GM18526 (cell line): ENCODE data around the gene GATA5.

Experiments
- POLR2A ChIP-seq: IDR thresholded peaks from 3 replicates; pipeline ENCODE4 v1.6.1; 2011; ENCODE audit not compliant: insufficient read length; ENCODE audit errors: extremely low read depth

The GATA5 gene

GRCh38 chr20:62475772-62476055, at the start of gene GATA5:
Gene GATA5 (minus strand): TSS chr20:62475995. CDS start chr20:62475521, 474 bp downstream.
- TF ChIP-seq POLR2A = no peak

GRCh38 chr20:62525014-62525413, 49.2 kb upstream of the GATA5 start:
- no peak for TF ChIP-seq POLR2A

DNA sequence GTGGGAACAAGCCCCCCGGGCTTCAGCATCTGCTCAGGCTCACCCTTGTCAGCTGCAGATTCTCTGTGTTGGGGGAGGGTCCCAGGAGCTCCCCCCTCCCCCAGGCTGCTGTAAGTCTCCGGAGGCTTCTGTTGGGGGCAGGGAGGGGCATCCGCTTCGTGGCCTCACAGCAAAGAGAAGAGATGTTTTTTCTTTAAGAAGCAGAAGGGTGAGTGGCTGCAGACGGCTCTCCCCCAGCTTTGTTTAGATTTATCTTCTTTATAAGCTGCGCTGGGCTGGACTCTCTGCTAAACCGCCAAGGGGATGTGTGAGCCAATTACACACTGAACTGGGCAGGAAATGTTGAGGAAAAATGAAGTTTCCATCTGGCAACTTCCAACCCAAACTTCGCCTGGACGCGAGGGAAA, 48.7 kb upstream of the GATA5 start:
- TF ChIP-seq POLR2A = no peak

- TF ChIP-seq POLR2A = no peak
Observed at GRCh38 chr20:62523473-62524203, 47.8 kb upstream of the GATA5 start.

DNA sequence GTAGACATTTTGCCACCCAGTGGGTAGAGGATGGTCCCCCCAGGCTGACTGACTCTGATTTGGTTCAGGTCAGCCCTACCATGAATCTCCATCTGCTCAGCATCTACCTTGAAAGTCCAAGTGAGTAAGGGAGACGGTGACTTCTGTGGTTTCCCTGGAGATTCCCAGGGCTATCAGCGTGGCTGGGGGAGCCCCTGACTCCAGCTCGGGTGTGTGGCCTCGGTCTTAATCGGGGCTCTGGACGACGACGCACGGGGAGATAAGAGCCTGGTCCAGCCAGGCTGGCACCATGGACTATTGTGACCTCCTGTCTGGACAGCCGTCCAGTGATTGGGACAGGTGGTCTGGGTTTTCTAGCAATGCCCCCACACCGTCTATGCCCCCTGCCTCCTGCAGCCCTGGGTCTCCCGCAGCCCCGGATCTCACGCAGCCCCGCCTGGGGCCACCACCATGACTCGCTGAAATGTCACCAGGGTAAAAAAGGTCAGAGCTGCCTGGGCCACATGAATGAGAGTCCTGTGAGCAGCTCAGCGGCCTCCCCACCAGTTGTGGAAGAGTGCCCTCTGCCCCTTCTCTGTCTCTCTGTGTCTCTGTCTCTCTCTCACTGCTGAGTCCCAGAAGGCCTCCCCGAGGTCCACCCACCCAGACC, 47.1 kb upstream of the GATA5 start:
- no peak for TF ChIP-seq POLR2A

- TF ChIP-seq POLR2A = no peak
Observed at GRCh38 chr20:62519826-62520225, 44.0 kb upstream of the GATA5 start.

DNA sequence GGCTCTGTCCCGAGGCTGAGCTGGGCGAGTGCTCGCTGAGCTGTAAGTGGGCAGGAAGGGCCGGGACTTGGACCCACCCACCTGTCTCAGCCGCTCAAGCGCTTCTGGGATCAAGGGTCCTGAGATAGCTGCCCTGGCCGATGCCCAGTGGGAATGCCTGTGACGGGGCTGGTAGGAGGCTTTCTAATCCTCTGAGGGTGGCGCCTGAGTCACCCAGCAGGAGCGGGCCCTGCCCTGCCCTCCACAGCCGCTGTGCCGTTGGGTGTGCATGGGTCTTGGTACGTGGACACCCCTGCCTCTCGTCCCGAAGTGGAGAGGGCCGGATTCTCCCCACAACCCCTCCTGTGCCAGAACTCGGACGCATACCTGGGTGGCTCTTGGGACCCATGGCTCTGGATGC, 43.1 kb upstream of the GATA5 start:
- TF ChIP-seq POLR2A = no peak

DNA sequence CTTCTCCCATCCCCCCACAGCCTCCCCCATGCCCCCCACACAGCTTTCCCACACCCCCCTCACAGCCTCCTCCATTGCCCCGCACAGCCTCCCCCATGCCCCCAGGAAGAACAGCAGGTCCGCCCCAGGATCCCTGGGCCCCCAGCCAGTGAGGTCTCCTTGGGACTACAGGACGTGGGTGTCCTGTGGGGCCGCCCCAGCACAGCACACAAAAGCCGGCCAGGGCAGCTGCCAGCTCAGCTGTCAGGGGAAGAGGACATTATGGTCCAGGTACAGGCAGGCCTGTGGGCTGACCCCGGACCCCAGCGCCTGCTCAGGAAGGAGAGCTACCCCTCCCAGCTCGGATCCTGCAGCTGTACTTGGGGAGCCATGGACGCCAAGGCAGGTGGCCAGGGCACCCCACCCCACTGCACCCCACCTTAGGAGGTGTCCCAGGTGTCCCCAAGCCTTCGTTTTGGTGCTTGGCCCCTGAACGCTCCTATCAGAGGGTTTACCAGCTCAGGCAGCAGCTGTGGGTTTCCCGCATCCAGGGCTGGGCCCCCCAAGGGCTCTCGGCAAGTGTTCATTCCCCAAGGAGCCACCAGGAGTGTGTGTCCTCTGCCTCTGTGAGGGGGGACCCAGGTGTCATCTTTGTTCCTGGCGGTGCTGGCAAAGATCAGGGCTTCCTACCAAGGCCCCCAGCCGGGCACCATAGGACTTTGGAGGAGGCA, 42.3 kb upstream of the GATA5 start:
- no peak for TF ChIP-seq POLR2A

- no peak for TF ChIP-seq POLR2A
Observed at GRCh38 chr20:62517168-62517567, 41.4 kb upstream of the GATA5 start.

GRCh38 chr20:62516338-62516737, 40.5 kb upstream of the GATA5 start:
- TF ChIP-seq POLR2A = no peak

DNA sequence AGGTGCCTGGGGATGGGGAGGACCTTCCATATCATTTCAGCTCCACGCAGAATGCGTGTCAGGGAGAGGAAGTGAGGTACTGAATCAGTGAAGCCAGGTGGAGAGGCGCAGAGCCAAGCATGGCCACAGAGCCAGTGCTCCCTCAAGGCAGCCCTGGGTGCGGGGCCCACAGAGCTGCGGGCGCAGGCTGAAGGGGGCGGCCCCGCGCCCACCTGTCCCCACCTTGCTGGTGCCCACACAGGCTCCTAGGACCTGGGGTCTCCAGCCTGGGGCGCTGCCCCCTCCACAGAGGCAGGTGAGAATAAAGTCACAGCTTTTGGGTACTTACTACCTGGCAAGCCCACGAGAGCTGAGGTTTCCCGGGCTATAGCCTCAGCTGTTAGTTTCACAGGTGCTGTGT, 40.0 kb upstream of the GATA5 start:
- TF ChIP-seq POLR2A = no peak

DNA sequence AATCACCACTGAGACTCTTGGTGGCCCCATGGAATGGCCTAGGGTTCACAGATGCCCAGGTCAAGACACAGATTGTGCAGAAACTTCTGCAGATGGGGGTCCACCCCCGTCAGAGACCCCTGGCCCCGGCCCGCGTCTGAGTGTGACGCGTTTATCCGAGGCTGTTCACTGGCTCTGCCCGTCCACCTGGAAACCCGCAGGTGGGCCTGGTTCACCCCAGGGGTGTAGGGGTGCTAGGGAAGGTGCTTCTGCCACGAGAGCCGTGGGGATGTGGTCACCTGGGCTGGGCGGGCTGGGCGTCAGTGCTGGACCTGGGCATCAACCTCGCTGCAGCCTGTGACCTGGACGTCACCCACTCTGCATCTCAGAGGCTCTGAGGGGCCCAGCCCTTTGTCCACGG, 39.5 kb upstream of the GATA5 start:
- no peak for TF ChIP-seq POLR2A

DNA sequence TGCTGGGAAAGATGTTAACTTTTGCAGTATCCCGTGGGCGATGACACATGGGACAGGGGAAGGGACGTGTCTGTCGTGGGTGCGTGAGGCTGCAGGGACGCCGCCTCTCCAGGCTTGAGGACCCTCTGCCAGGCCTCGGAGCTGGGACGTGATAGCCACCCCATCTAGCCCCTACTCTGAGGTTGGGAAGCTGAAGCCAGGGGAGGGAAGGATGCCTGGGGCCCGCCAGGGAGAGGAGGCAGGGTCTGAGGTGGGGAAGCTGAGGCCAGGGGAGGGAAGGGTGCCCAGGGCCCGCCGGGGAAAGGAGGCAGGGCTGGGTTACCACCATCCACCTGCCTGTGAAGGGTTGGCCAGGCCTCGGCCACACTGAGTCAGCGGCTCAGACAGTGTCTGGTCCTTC, 38.2 kb upstream of the GATA5 start:
- TF ChIP-seq POLR2A = no peak

DNA sequence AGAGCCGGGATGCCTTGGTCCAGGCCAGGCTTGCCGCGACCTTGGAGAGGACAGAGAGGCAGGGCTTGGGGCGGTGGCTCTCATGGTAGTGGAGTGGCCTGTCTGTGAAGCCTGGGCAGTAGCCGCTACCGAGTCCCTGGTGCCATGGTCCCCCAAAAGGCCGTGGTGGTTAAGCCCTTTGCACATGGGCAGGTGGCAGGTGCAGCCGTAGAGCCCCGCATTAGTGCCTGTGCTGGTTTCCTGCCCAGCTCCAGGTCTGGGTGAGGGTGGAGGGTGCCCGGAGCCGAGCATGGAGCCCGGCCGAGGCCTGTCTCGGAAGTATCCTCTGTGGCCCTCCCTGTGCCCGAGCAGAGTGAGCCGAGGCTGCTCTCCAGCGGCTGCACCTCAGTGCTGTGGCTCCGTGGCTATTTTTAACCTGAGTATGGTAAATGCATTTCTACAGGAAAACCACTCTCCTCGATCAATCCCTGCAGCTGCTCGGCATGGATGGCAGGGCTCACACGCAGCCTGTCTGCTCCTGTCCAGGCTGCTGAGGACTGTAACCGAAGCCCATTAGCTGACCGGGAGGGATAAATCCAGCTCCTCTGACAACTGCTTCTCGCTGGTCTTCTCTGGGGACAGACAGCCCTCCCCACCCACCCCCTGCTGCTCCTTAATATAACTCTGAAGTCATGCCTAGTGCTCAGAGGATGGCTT, 36.3 kb upstream of the GATA5 start:
- TF ChIP-seq POLR2A = no peak

GRCh38 chr20:62511300-62511914, 35.6 kb upstream of the GATA5 start:
- TF ChIP-seq POLR2A = no peak

- TF ChIP-seq POLR2A = no peak
Observed at GRCh38 chr20:62508641-62509051, 32.9 kb upstream of the GATA5 start.
